Pancreas (tissue), 10 donors: ENCODE data around the gene SLC35B2. TPM values are rescaled to one million over a fixed set of nuclear protein-coding genes. Genes with fewer than 3 reads are reported as not detected.

ENCODE experiments used
- ATAC-seq, 4 donors: fragments of 200-7000 bp; cut with Tn5 transposase; one replicate each; pipeline versions ENCODE4 v1.8.0 to v1.9.1; 2020; ENCODE audit warnings: mild to moderate bottlenecking in 4 of 4, moderate library complexity in 4 of 4
- DNase-seq, 6 donors: peaks; one replicate each; pipeline ENCODE4 v3.0.0-alpha.2; 2020
- FAIRE-seq: peaks from 2 replicates; lab custom pipeline; 2012; peaks lifted over from hg19 to GRCh38; lab: Jason Lieb, UNC
- H3K27ac ChIP-seq, 4 donors: fragments of 200-600 bp; sonication (generic); 1 replicate in 3 of 4; 2 replicates in 1 of 4; pipeline versions ENCODE4 v1.5.0 to v1.8.0; 2020
- H3K27me3 ChIP-seq, 4 donors: fragments of 200-600 bp; one replicate each; pipeline ENCODE4 v1.8.0; 2021
- H3K36me3 ChIP-seq, 3 donors: fragments of 200-600 bp; sonication (generic) in 1 of 3; one replicate each; pipeline versions ENCODE4 v1.5.0 to v1.8.0; 2020 to 2021
- H3K4me1 ChIP-seq, 3 donors: fragments of 200-600 bp; one replicate each; pipeline ENCODE4 v1.8.0; 2021
- H3K4me3 ChIP-seq, 4 donors: fragments of 200-600 bp; sonication (generic) in 2 of 4; one replicate each; pipeline versions ENCODE4 v1.5.0 to v1.8.0; 2020 to 2021
- H3K9me3 ChIP-seq, 4 donors: fragments of 200-600 bp; one replicate each; pipeline ENCODE4 v1.8.0; 2021
- CTCF ChIP-seq, 4 donors: fragments of 200-600 bp; sonication (generic) in 3 of 4; IDR thresholded peaks; one replicate each; pipeline versions ENCODE4 v1.5.0 to v1.8.0; 2021; ENCODE audit warnings: antibody characterized with exemption in 4 of 4
- WGBS, 2 donors: extraction: QIAGEN DNeasy Blood & Tissue Kit; methylation state at CpG; one replicate each; pipeline ENCODE4 v1.1.7; 2013; 5-methylcytosine and 5-hydroxymethylcytosine counted together
- intact Hi-C, 3 donors: fragments of 100-400 bp; cut with DNase I; formaldehyde crosslinking; loops; one replicate each; pipeline versions ENCODE4 v1.11.1 to v1.14.2; 2022
- polyA plus RNA-seq, 2 donors: library from polyadenylated mRNA; stranded (reverse); fragments of 200-250 nt; gene quantifications; one replicate each; pipeline ENCODE4 v1.2.3, GENCODE V29; 2013
- total RNA-seq, 6 donors: library from RNA; stranded (reverse); fragmentation: NEBNext Ultra II Directional in 4 of 6; extraction: Animal tissue kit (Norgen Biotek cat#: 25700) in 4 of 6; gene quantifications; one replicate each; pipeline versions ENCODE4 v1.2.1 to v1.2.4, GENCODE V29; 2021 to 2023
- donor health status: healthy with polysubstance abuse.
- donor health status: DM: no; HTN: no; CAD: no; lungs with moderate emphysema.
- donor health status: DM: no; HTN: no; CAD: no.
- donor health status: control.
- donor health status: control.
- donor health status: Bipolar disorder and iron deficiency.
- donor health status: DM: yes; HTN: yes; CAD: no.
- donor health status: DM: no; HTN: no; CAD: no.
- donor health status: DM: no; HTN: no; CAD: no.
- donor health status: DM: yes; HTN: yes; CAD: no.

Gene SLC35B2
- total and polyA plus RNA-seq, 8 donors, result 10.8 to 30.4 (median 20.5) TPM

GRCh38 chr6:44217332-44218143, 39.8 kb downstream of the SLC35B2 start:
- intact Hi-C loops, result no loop called here
- 27 to 37% methylated on average over 16 of the region's 16 CpGs for WGBS, 2 donors
- DNase-seq, result peak; percentile 72 to 90 (median 82)
- FAIRE-seq, result no peak
- no peaks in the 10 kb centered on the region for H3K27me3 ChIP-seq
- H3K4me3 ChIP-seq, result peak overlapping the region in 1 of 4 donors; percentile 22
- no peak for TF ChIP-seq CTCF (IDR thresholded peaks at IDR 0.05)
- no peaks in the 10 kb centered on the region for H3K36me3 ChIP-seq
- H3K27ac ChIP-seq, result peak overlapping the region; percentile 75 to 94 (median 90)
- no peaks in the 10 kb centered on the region for H3K9me3 ChIP-seq
- ATAC-seq, result peak; percentile 25 to 50 (median 36)
- peaks cover 0 to 41% (median 23%) of the 10 kb centered on the region in 3 donors for H3K4me1 ChIP-seq

- H3K9me3 ChIP-seq, result no peaks in the 10 kb centered on the region
- no peaks in the 10 kb centered on the region for H3K27me3 ChIP-seq
- TF ChIP-seq CTCF (IDR thresholded peaks at IDR 0.05), result no peak
- no peaks in the 10 kb centered on the region for H3K36me3 ChIP-seq
- intact Hi-C loops, result no loop called here
- FAIRE-seq (no peak), ATAC-seq (peak in 3 of 4 donors; percentile 2 to 29 (median 4)), DNase-seq (peak in 5 of 6 donors; percentile 50 to 78 (median 74))
- peak within 1 kb of the TSS in 1 of 4 donors; percentile 22 for H3K4me3 ChIP-seq
- WGBS, 2 donors, result 27 to 29% methylated on average over 7 of the region's 7 CpGs
- H3K4me1 ChIP-seq, result peaks cover 0 to 35% (median 21%) of the 10 kb centered on the region in 3 donors
- peak within 1 kb of the TSS; percentile 75 to 94 (median 90) for H3K27ac ChIP-seq
These were observed 40.5 kb downstream of the SLC35B2 start, which contains the start of gene MYMX for GRCh38 chr6:44216677-44217331. MYMX (plus strand) TSS chr6:44216926; CDS start chr6:44217472, 546 bp downstream.

GRCh38 chr6:44214307-44214706, 43.0 kb downstream of the SLC35B2 start:
- 89 to 90% methylated on average over 6 of the region's 6 CpGs for WGBS, 2 donors
- FAIRE-seq (no peak), DNase-seq (no peak), ATAC-seq (no peak)
- intact Hi-C loops, result no loop called here
- TF ChIP-seq CTCF (IDR thresholded peaks at IDR 0.05), result no peak
- Histone ChIP-seq H3K27ac (no peak overlapping the region), H3K4me3 (no peak overlapping the region), H3K27me3 (no peaks in the 10 kb centered on the region), H3K36me3 (no peaks in the 10 kb centered on the region), H3K9me3 (no peaks in the 10 kb centered on the region), H3K4me1 (peaks cover 0 to 18% (median 12%) of the 10 kb centered on the region in 3 donors)

GRCh38 chr6:44211284-44211683, 46.0 kb downstream of the SLC35B2 start:
- no peaks in the 10 kb centered on the region for H3K27me3 ChIP-seq
- FAIRE-seq, result no peak
- no peak for TF ChIP-seq CTCF (IDR thresholded peaks at IDR 0.05)
- DNase-seq, result no peak
- no peak overlapping the region for H3K4me3 ChIP-seq
- H3K4me1 ChIP-seq, result no peaks in the 10 kb centered on the region
- intact Hi-C loops, result no loop called here
- 78 to 87% methylated on average over 3 of the region's 3 CpGs for WGBS, 2 donors
- H3K36me3 ChIP-seq, result no peaks in the 10 kb centered on the region
- no peaks in the 10 kb centered on the region for H3K9me3 ChIP-seq
- H3K27ac ChIP-seq, result no peak overlapping the region
- ATAC-seq, result no peak
